Measurements from ENCODE around the gene PAQR8. TPM values are rescaled to one million over a fixed set of nuclear protein-coding genes. Genes with fewer than 3 reads are reported as not detected.

Gene PAQR8
- polyA plus RNA-seq, 1 experiment = 4.6 TPM

DNA sequence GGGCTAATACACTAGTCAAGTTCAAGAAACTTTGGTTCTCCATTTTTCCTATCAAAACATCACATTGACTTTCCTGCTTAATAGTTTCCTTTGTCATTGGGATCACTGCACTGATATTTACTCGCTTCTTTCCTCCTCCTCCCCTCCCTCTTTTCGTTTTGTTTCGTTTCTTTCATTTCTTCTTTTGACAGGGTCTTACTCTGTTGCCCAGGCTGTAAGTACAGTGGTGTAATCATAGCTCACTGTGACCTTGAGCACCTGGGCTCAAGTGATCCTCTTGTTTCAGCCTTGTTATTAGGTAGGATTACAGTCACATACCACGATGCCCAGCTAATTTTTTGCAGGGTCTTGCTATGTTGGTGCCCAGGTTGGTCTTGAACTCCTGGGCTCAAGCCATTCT is 12.3 kb downstream of the PAQR8 start:
- TF ChIP-seq CTCF (IDR thresholded peaks at IDR 0.05; ENCODE audit: low read depth, low read length) = no peak
- CTCF ChIA-PET = interaction anchor here (1.0 kb wide), 1 partner anchor 7 kb away, joined by 5 read pairs; no protein-coding TSS in a partner anchor
- H3K27me3 ChIP-seq (ENCODE audit: control insufficient read depth, insufficient read depth, low read length) = no peaks in the 10 kb centered on the region
- DNase-seq (ENCODE audit: low read depth, low spot score) = no peak
- H3K27ac ChIP-seq (ENCODE audit: low read depth, low read length) = no peak overlapping the region
- no peak overlapping the region for H3K4me3 ChIP-seq (ENCODE audit: low read depth, low read length)
- POLR2A ChIA-PET = no interaction called here
- no peaks in the 10 kb centered on the region for H3K9me3 ChIP-seq (ENCODE audit: control insufficient read depth, insufficient read depth, low read length)

GRCh38 chr6:52375780-52376556 is 14.0 kb downstream of the PAQR8 start:
- Histone ChIP-seq H3K9me3 (ENCODE audit: control insufficient read depth, insufficient read depth, low read length) (no peaks in the 10 kb centered on the region), H3K4me3 (ENCODE audit: low read depth, low read length) (no peak overlapping the region), H3K27ac (ENCODE audit: low read depth, low read length) (no peak overlapping the region), H3K27me3 (ENCODE audit: control insufficient read depth, insufficient read depth, low read length) (no peaks in the 10 kb centered on the region)
- TF ChIP-seq CTCF (IDR thresholded peaks at IDR 0.05; ENCODE audit: low read depth, low read length) = no peak
- DNase-seq (ENCODE audit: low read depth, low spot score) = no peak
- CTCF ChIA-PET = interaction anchor here (0.8 to 1.1 kb wide), 3 partner anchors 24 to 326 kb away, joined by 3 to 4 read pairs (median 3); no protein-coding TSS in a partner anchor
- POLR2A ChIA-PET = no interaction called here

DNA sequence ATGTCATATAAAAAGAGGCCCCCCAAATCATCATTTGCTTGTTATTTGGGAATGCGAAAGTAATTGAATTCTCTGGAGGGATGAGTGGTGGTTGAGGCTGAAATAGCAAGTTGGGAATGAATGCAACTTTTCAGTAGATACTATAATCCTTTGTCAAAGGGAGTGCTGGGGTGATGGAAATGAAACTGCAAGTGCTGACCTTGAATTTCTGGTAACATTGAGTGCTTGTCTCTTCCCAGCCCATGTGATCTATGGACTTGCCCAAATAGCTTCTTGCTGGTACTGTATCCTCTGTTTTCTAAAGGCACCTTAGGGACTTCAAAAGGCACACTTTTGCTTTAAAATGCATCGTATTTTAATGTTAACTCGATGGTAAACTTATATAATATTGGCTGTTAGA is 14.8 kb downstream of the PAQR8 start:
- ChIA-PET CTCF (interaction anchor here (0.9 to 1.4 kb wide), 4 partner anchors 91 to 327 kb away, joined by 3 to 8 read pairs (median 3); no protein-coding TSS in a partner anchor), POLR2A (no interaction called here)
- DNase-seq (ENCODE audit: low read depth, low spot score) = no peak
- TF ChIP-seq CTCF (IDR thresholded peaks at IDR 0.05; ENCODE audit: low read depth, low read length) = no peak
- Histone ChIP-seq H3K4me3 (ENCODE audit: low read depth, low read length) (no peak overlapping the region), H3K9me3 (ENCODE audit: control insufficient read depth, insufficient read depth, low read length) (no peaks in the 10 kb centered on the region), H3K27me3 (ENCODE audit: control insufficient read depth, insufficient read depth, low read length) (no peaks in the 10 kb centered on the region), H3K27ac (ENCODE audit: low read depth, low read length) (no peak overlapping the region)

GRCh38 chr6:52377538-52378221 is 15.7 kb downstream of the PAQR8 start:
- Histone ChIP-seq H3K27me3 (ENCODE audit: control insufficient read depth, insufficient read depth, low read length) (no peaks in the 10 kb centered on the region), H3K27ac (ENCODE audit: low read depth, low read length) (no peak overlapping the region), H3K4me3 (ENCODE audit: low read depth, low read length) (no peak overlapping the region), H3K9me3 (ENCODE audit: control insufficient read depth, insufficient read depth, low read length) (no peaks in the 10 kb centered on the region)
- TF ChIP-seq CTCF (IDR thresholded peaks at IDR 0.05; ENCODE audit: low read depth, low read length) = no peak
- POLR2A ChIA-PET = no interaction called here
- DNase-seq (ENCODE audit: low read depth, low spot score) = no peak
- CTCF ChIA-PET = interaction anchor here (1.1 to 1.4 kb wide), 3 partner anchors 92 to 328 kb away, joined by 3 to 8 read pairs (median 3); no protein-coding TSS in a partner anchor

DNA sequence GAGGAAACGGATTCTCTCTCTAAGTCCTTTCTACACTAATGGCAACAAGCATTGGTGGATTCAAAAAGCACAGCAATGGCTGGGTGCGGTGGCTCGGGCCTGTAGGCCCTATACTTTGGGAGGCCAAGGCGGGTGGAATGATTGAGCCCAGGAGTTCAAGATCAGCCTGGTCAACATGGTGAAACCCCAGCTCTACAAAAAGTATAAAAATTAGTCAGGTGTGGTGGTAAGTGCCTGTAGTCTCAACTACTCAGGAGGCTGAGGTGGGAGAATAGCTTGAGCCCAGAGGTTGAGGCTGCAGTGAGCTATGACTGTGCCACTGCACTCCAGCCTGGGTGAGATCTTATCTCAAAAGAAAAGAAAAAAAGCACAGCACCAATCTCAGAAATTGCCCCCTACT is 19.3 kb downstream of the PAQR8 start:
- DNase-seq (ENCODE audit: low read depth, low spot score) = no peak
- no peak for TF ChIP-seq CTCF (IDR thresholded peaks at IDR 0.05; ENCODE audit: low read depth, low read length)
- no peaks in the 10 kb centered on the region for H3K27me3 ChIP-seq (ENCODE audit: control insufficient read depth, insufficient read depth, low read length)
- H3K9me3 ChIP-seq (ENCODE audit: control insufficient read depth, insufficient read depth, low read length) = no peaks in the 10 kb centered on the region
- H3K27ac ChIP-seq (ENCODE audit: low read depth, low read length) = no peak overlapping the region
- no peak overlapping the region for H3K4me3 ChIP-seq (ENCODE audit: low read depth, low read length)
- ChIA-PET CTCF (interaction anchor here (0.7 to 1.5 kb wide), 3 partner anchors 8 to 19 kb away, joined by 4 to 5 read pairs (median 4); no protein-coding TSS in a partner anchor), POLR2A (no interaction called here)

Data from AG04450 (cell line).